GM12892 (cell line): ENCODE data around the gene NET1.
"Not testable (repeated sequence)": the region's sequence is repeated elsewhere in the genome, so short reads cannot be mapped to it uniquely, and the experiment has no call there.

Experiments used
- DNase-seq: peaks from one replicate; pipeline ENCODE4 v3.0.0; 2011; ENCODE audit not compliant: insufficient read length
- FAIRE-seq: peaks from 2 replicates; lab custom pipeline; 2011; peaks lifted over from hg19 to GRCh38; lab: Jason Lieb, UNC
- POLR2A ChIP-seq: IDR thresholded peaks from 2 replicates; pipeline ENCODE4 v1.6.1; 2011; ENCODE audit warnings: low read depth, low read length, control low read depth
- POLR2AphosphoS5 ChIP-seq: IDR thresholded peaks from 2 replicates; pipeline ENCODE4 v1.6.1; 2011; ENCODE audit warnings: low read depth, low read length, control low read depth
- TAF1 ChIP-seq: IDR thresholded peaks from 2 replicates; pipeline ENCODE4 v1.6.1; 2011; ENCODE audit warnings: low read depth, mild to moderate bottlenecking, control low read depth, low read length, borderline replicate concordance

NET1 gene

DNA sequence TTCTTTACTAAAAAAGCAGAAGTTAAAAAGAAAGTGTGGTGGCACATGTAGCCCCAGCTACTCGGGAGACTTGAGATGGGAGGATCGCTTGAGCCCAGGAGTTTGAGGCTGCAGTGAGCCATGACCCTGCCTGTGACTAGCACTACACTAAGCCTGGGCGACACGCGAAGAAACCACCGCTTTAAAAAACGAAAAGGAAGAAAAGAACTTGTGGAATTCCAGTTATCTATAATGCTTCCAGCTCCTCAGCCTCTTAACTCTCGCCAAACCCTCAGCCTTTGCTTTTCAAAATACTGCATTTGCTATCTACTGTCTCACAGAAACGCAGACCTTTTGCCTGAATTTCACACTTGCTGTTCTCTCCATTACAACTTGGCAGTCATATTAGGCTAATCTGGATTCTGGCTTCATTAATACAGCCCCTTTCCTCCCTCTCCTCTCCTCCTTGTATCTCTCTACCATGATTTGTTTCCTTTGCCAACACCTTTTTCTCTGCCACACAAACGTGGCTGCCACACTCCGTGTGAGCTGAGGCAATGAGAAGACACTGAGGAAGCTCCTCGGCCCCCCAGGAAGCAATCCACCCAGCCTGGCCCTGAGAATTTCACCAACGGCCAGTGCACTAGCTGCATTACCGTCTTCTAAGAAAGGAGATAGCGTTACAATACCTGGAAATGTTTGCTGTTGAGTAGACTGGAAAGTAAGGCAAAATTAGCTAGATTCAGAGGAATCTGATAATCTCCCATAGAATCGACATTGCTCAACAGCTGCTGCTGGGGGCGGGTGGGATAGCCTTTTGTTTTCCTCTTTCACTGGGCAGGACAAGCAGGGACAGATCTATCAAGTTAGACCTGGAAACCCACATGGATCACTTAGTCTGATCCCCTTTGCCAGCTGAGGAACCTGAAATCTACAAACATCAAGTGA is 49.8 kb downstream of the NET1 start:
- TF ChIP-seq TAF1 (no peak), POLR2A (no peak), POLR2AphosphoS5 (no peak)
- FAIRE-seq (no peak), DNase-seq (no peak)

GRCh38 chr10:5462841-5463293 is 50.5 kb downstream of the NET1 start:
- FAIRE-seq (no peak), DNase-seq (no peak)
- TF ChIP-seq POLR2A (no peak), POLR2AphosphoS5 (no peak), TAF1 (no peak)

GRCh38 chr10:5464546-5464945 is 52.2 kb downstream of the NET1 start:
- no peak for TF ChIP-seq POLR2AphosphoS5
- no peak for TF ChIP-seq POLR2A
- no peak for TF ChIP-seq TAF1
- no peak for FAIRE-seq
- DNase-seq: no peak

- FAIRE-seq (no peak), DNase-seq (no peak)
- TF ChIP-seq POLR2A: no peak
- no peak for TF ChIP-seq TAF1
Observed at GRCh38 chr10:5465976-5466450, 53.7 kb downstream of the NET1 start.

- DNase-seq (no peak), FAIRE-seq (no peak)
- TF ChIP-seq POLR2AphosphoS5: no peak
- no peak for TF ChIP-seq TAF1
- TF ChIP-seq POLR2A: no peak
Observed at GRCh38 chr10:5466451-5467206, 54.3 kb downstream of the NET1 start.

DNA sequence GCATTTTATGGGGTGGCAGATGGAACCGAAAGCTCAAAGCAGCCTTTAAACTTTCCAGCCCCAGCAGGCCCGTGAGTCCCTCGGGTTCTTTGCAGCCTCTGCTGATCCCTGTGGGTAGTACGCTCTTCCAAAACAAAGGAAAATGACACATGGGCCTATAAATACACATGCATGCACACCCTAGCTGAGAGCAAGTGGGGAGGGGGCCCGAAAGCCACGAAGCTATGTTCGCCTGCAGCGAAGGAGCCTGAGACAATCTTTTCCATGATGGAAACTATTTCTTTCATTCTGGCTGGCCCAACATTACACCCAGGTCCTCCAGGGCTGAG is 54.8 kb downstream of the NET1 start:
- TF ChIP-seq TAF1: no peak
- no peak for TF ChIP-seq POLR2AphosphoS5
- TF ChIP-seq POLR2A: no peak
- DNase-seq: no peak
- no peak for FAIRE-seq

- FAIRE-seq (no peak), DNase-seq (no peak)
- TF ChIP-seq POLR2A: no peak
- TF ChIP-seq POLR2AphosphoS5: no peak
- TF ChIP-seq TAF1: no peak
Observed at GRCh38 chr10:5467634-5468255, 55.4 kb downstream of the NET1 start.

DNA sequence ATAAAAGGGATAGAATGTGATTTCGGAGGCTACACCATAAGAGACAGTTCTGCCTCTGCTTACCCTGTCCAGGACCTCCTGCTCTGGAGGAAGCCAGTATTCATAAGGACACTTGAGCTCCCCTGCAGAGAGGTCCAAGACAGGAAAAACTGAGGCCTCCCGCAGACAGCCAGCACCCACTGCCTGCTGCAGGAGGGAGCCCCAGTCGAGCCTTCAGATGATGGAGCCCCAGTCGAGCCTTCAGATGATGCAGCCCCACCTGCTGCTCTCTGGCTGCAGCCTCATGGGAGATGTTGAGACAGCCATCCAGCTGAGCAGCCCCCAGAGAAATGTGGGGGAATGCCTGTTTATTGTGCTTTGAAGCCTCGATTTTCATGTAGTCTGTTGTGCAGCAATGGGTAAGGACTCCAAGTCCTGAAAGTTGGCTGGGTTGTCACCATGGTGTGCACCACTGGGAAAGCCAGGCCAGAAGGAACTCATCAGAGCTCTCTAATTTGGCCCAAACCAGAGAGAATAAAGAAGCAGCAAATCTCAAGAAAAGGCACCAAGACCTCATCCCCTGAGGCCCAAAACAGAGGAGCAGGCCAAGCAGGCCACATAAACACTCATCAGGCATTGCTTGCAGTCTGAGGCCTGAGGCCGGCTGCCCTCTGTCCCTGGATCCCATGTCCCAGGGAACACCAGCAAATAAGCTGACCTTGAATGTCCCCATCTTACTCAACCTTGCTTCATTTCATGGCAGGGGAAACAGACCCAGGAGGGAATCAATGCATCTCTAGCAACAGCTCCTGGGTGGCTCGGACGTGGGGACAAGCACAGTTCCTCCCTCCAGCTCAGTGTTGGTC is 56.1 kb downstream of the NET1 start:
- TF ChIP-seq TAF1 (no peak), POLR2A (no peak), POLR2AphosphoS5 (no peak)
- DNase-seq (no peak), FAIRE-seq (no peak)

- FAIRE-seq: no peak
- TF ChIP-seq POLR2A: no peak
- TF ChIP-seq TAF1: no peak
- TF ChIP-seq POLR2AphosphoS5: no peak
- DNase-seq: no peak
Observed at GRCh38 chr10:5469353-5470061, 57.1 kb downstream of the NET1 start.

DNA sequence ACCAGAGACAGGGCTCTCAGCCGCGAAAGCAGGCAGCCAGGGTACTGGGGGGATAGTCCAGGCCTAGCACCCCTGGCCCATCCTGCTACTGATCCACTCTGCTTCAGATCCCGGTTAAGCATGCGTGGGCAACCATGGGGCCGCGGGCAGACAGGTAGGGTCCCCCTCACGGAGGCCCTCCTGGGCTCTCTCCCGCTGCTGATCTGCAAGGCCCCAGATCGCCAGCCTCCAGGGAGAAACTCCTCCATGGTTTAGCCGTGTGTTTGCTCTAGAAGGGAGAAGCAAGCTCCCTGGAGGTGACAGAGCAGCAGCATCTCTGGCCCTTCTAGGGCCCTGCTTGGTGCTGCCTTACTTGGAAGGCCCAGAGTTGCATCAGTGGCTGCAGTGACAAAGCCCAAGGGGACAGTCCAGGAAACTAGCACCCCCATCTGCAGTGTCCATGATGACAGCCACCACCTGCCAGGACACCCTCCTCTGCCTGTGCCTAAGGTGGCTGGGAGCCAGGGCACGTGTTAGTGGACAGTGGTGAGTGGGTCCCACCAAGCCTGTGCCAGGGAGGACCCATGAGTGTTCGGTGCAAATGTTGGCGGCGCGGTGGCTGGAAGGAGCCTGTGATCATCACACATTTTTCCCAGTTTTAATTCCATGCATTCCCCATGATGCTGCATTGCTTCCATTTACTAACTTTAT is 57.9 kb downstream of the NET1 start:
- FAIRE-seq: no peak
- TF ChIP-seq POLR2A: no peak
- TF ChIP-seq TAF1: no peak
- no peak for TF ChIP-seq POLR2AphosphoS5

DNA sequence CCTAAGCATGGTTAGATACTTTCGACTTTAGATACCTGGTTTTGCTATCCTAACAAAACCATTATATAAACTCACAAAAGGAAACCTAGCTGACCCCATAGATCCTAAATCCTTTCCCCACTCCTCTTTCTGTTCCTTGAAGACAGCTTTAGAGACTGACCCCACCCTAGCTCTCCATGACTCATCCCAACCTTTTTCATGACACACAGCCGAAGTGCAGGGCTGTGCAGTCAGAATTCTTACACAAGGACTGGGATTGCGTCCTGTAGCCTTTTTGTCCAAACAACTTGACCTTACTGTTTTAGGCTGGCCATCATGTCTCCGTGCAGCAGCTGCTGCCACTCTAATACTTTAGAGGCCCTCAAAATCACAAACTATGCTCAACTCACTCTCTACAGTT is 62.3 kb downstream of the NET1 start:
- not testable (repeated sequence) for FAIRE-seq, DNase-seq

More for the DNA sequence above, 57.9 kb downstream of the NET1 start:
- no peak for DNase-seq

GRCh38 chr10:5475088-5475487 is 62.7 kb downstream of the NET1 start:
- FAIRE-seq, DNase-seq: not testable (repeated sequence)

DNA sequence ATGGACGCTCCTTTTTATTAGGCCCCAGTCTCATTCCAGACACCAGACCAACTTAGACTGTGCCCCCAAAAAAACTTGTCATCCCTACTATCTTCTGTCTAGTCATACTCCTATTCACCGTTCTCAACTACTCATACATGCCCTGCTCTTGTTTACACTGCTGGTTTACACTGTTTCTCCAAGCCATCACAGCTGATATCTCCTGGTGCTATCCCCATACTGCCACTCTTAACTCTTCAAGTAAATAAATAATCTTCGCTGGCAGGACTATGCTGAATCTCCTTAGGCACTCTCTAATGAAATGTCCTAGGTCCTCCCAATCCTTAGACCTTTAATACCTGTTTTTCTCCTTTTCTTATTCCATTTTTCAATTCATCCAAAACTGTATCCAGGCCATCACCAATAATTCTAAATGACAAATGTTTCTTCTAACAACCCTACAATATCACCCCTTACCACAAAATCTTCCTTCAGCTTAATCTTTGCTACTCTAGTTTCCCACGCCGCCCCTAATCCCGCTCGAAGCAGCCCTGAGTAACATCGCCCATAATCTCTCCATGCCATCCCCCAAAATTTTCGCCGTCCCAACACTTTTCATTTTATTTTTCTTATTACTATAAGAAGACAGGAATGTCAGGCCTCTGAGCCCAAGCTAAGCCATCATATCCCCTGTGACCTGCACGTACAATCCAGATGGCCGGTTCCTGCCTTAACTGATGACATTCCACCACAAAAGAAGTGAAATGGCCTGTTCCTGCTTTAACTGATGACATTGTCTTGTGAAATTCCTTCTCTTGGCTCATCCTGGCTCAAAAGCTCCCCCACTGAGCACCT is 63.8 kb downstream of the NET1 start:
- FAIRE-seq, DNase-seq: not testable (repeated sequence)
